Spinal cord (tissue), 10 donors: ENCODE measurements around the gene ZMYM2. TPM values are rescaled to one million over a fixed set of nuclear protein-coding genes. Genes with fewer than 3 reads are reported as not detected.

Experiments used
- DNase-seq, 6 donors: peaks; one replicate each; pipeline versions ENCODE4 v3.0.0 to v3.0.0-alpha.2; 2013 to 2015; ENCODE audit warnings: low spot score in 6 of 6, low read depth in 4 of 6
- H3K27ac ChIP-seq: one replicate; pipeline ENCODE4 v1.5.1; 2013; ENCODE audit warnings: low read depth, low read length, control low read depth
- H3K27me3 ChIP-seq: one replicate; pipeline ENCODE4 v1.6.1; 2013; ENCODE audit warnings: low read length; ENCODE audit not compliant: control insufficient read depth, insufficient read depth
- H3K36me3 ChIP-seq: one replicate; pipeline ENCODE4 v1.6.1; 2013; ENCODE audit warnings: low read length; ENCODE audit not compliant: control insufficient read depth, insufficient read depth
- H3K4me1 ChIP-seq: one replicate; pipeline ENCODE4 v1.6.1; 2013; ENCODE audit warnings: low read length; ENCODE audit not compliant: control insufficient read depth, insufficient read depth
- H3K4me3 ChIP-seq: one replicate; pipeline ENCODE4 v1.5.1; 2013; ENCODE audit warnings: low read depth, low read length, control low read depth
- H3K9me3 ChIP-seq: one replicate; pipeline ENCODE4 v1.6.1; 2013; ENCODE audit warnings: low read length; ENCODE audit not compliant: control insufficient read depth, insufficient read depth
- WGBS: methylation state at CpG from one replicate; pipeline ENCODE4 v1.1.5; 2013; ENCODE audit warnings: missing lambda C conversion rate; ENCODE audit not compliant: insufficient coverage; 5-methylcytosine and 5-hydroxymethylcytosine counted together
- long read RNA-seq, 4 donors: transcript quantifications; one replicate each; lab custom pipeline, GENCODE V29; 2026
- polyA plus RNA-seq, 2 donors: library from polyadenylated mRNA; unstranded; fragments of 120-200 nt; gene quantifications; one replicate each; pipeline ENCODE4 v1.2.1, GENCODE V29; 2013; ENCODE audit not compliant: insufficient read length in 2 of 2
- total RNA-seq, 2 donors: library from RNA; depleted of rRNA in 1 of 2; stranded (reverse); fragments of 120-200 nt in 1 of 2; fragments of >200 nt in 1 of 2; gene quantifications; one replicate each; pipeline versions ENCODE4 v1.2.3 to v1.2.4, GENCODE V29; 2013 to 2014
- donor health status: healthy.

Gene ZMYM2
- total RNA-seq (100 to 1,000 TPM; 144 to 148 TPM), polyA plus RNA-seq (10 to 100 TPM; 76.9 to 77.4 TPM)
- long read RNA-seq, donor 1: 0 reads
- long read RNA-seq, donor 2: 0 reads
- long read RNA-seq, donor 3: 0 reads
- long read RNA-seq, donor 4, full-length matches to known transcripts: 1 of 1 reads
- long read RNA-seq, donor 4, partial matches to known transcripts: 0 of 1 reads
- long read RNA-seq, donor 4, other reads (novel, unspliced or antisense): 0 of 1 reads

GRCh38 chr13:19958155-19959111, at the start of gene ZMYM2:
Gene ZMYM2 (plus strand): TSS chr13:19958727. CDS start chr13:19993073, 34,346 bp downstream.
- no peaks in the 10 kb centered on the region for H3K27me3 ChIP-seq
- peak; percentile 94 to 99 (median 96) for DNase-seq
- peaks cover 15% of the 10 kb centered on the region for H3K4me1 ChIP-seq
- under 1% methylated on average over 100 of the region's 112 CpGs for WGBS
- peak within 1 kb of the TSS; percentile 98 for H3K27ac ChIP-seq
- H3K36me3 ChIP-seq: no peaks in the 10 kb centered on the region
- peak within 1 kb of the TSS; percentile 87 for H3K4me3 ChIP-seq
- no peaks in the 10 kb centered on the region for H3K9me3 ChIP-seq

GRCh38 chr13:19910336-19911072, 48.0 kb upstream of the ZMYM2 start:
- no peaks in the 10 kb centered on the region for H3K4me1 ChIP-seq
- no peak overlapping the region for H3K27ac ChIP-seq
- H3K4me3 ChIP-seq: no peak overlapping the region
- no peaks in the 10 kb centered on the region for H3K9me3 ChIP-seq
- no peaks in the 10 kb centered on the region for H3K27me3 ChIP-seq
- no peaks in the 10 kb centered on the region for H3K36me3 ChIP-seq
- 95% methylated on average over 2 of the region's 9 CpGs for WGBS
- no peak for DNase-seq

- no CpG with 5 or more reads among the region's 4 CpGs for WGBS
- Histone ChIP-seq H3K9me3 (no peaks in the 10 kb centered on the region), H3K27ac (no peak overlapping the region), H3K27me3 (no peaks in the 10 kb centered on the region), H3K4me1 (no peaks in the 10 kb centered on the region), H3K36me3 (no peaks in the 10 kb centered on the region), H3K4me3 (no peak overlapping the region)
- DNase-seq: peak in 4 of 6 donors; percentile 2 to 71 (median 10)
Measured at GRCh38 chr13:19927117-19927748, 31.3 kb upstream of the ZMYM2 start.

GRCh38 chr13:19940106-19940505, 18.4 kb upstream of the ZMYM2 start:
- 90% methylated on average over 1 of the region's 1 CpG for WGBS

GRCh38 chr13:19950374-19950773, 8.2 kb upstream of the ZMYM2 start:
- Histone ChIP-seq H3K27me3 (no peaks in the 10 kb centered on the region), H3K9me3 (no peaks in the 10 kb centered on the region), H3K4me3 (no peak overlapping the region), H3K4me1 (no peaks in the 10 kb centered on the region), H3K27ac (no peak overlapping the region), H3K36me3 (no peaks in the 10 kb centered on the region)
- 94% methylated on average over 3 of the region's 7 CpGs for WGBS
- DNase-seq: no peak

More at GRCh38 chr13:19940106-19940505, 18.4 kb upstream of the ZMYM2 start:
- Histone ChIP-seq H3K27ac (no peak overlapping the region), H3K9me3 (no peaks in the 10 kb centered on the region), H3K4me3 (no peak overlapping the region), H3K27me3 (no peaks in the 10 kb centered on the region), H3K4me1 (no peaks in the 10 kb centered on the region), H3K36me3 (no peaks in the 10 kb centered on the region)
- DNase-seq: no peak

GRCh38 chr13:19952850-19953249, 5.7 kb upstream of the ZMYM2 start:
- DNase-seq: no peak
- H3K36me3 ChIP-seq: no peaks in the 10 kb centered on the region
- no peaks in the 10 kb centered on the region for H3K4me1 ChIP-seq
- H3K9me3 ChIP-seq: no peaks in the 10 kb centered on the region
- no peak overlapping the region for H3K4me3 ChIP-seq
- H3K27me3 ChIP-seq: no peaks in the 10 kb centered on the region
- H3K27ac ChIP-seq: no peak overlapping the region

- no CpG with 5 or more reads among the region's 4 CpGs for WGBS
- H3K4me3 ChIP-seq: no peak overlapping the region
- no peak overlapping the region for H3K27ac ChIP-seq
- no peaks in the 10 kb centered on the region for H3K9me3 ChIP-seq
- no peaks in the 10 kb centered on the region for H3K36me3 ChIP-seq
- H3K27me3 ChIP-seq: no peaks in the 10 kb centered on the region
- DNase-seq: no peak
- H3K4me1 ChIP-seq: peaks cover 10% of the 10 kb centered on the region
Measured at GRCh38 chr13:19955873-19956559, 2.5 kb upstream of the ZMYM2 start.

GRCh38 chr13:19957320-19958154, 990 bp upstream of the ZMYM2 start:
- no peaks in the 10 kb centered on the region for H3K27me3 ChIP-seq
- H3K36me3 ChIP-seq: no peaks in the 10 kb centered on the region
- H3K4me3 ChIP-seq: peak overlapping the region; percentile 64
- under 1% methylated on average over 58 of the region's 65 CpGs for WGBS
- peak overlapping the region; percentile 98 for H3K27ac ChIP-seq
- H3K4me1 ChIP-seq: peaks cover 10% of the 10 kb centered on the region
- DNase-seq: peak; percentile 76 to 97 (median 80)
- H3K9me3 ChIP-seq: no peaks in the 10 kb centered on the region
